HG02759 (cell line): ENCODE data around the gene AK3.
"Not testable (repeated sequence)": the region's sequence is repeated elsewhere in the genome, so short reads cannot be mapped to it uniquely, and the experiment has no call there.

Source experiments
- ATAC-seq: cut with Tn5 transposase; IDR thresholded peaks from one replicate; pipeline ENCODE4 v1.9.1; 2021; ENCODE audit warnings: mild to moderate bottlenecking, moderate library complexity; ENCODE audit not compliant: unreplicated experiment

The AK3 gene

DNA sequence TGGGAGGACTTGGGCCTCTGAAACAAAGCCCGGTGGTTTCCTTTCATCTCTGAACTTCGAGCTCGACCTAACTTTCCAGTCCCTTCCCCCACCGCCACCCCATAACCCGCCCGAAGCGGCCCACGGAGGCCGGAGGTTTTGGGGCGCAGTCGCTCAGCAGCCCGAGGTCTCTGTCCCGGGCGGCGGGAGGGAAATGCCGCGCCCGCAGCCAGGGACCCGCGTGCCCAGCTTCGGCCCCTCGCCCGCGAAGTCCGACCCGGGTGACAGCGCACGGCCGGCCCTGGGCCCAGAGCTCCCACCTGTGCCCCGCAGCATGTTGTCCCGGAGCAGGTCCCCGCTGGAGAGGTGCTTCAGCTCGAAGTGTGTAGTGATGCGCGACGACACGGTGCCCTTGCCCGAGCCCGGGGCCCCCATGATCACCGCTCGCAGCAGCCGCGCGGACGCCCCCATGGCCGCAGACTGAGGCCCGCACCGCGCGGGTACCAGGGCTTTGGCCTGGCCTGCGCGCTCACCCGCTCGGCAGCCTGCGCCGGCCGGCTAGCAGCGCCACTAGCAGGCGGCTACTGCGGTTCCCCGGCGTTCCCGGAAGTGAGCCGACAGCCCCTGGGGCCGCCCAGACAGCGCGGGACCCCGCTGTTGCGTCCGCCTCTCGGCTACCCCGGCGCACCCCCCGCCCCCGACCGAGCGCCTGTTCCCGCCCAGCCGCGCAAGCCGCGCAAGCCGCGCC lies at the start of gene AK3:
TSS of gene AK3 (minus strand) at position 565 of the 727 bp plus-strand sequence. CDS start at position 450, 115 bp downstream.
- peak; percentile 93 for ATAC-seq

DNA sequence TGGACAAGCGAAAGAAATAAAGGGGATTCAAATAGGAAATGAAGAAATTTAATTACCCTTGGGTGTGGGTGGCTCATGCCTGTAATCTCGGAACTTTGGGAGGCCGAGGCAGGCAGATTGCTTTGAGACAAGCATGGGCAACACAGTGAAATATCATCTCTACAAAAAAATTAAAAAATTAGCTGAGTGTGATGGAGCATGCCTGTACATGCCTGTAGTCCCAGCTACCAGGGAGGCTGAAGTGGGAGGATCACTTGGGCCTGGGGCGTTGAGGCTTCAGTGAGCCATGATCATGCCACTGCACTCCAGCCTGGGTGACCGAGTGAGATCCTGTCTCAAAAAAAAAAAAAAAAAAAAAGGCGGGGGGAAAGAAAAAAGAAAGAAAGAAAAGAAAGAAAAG lies 47.7 kb upstream of the AK3 start:
- no peak for ATAC-seq

DNA sequence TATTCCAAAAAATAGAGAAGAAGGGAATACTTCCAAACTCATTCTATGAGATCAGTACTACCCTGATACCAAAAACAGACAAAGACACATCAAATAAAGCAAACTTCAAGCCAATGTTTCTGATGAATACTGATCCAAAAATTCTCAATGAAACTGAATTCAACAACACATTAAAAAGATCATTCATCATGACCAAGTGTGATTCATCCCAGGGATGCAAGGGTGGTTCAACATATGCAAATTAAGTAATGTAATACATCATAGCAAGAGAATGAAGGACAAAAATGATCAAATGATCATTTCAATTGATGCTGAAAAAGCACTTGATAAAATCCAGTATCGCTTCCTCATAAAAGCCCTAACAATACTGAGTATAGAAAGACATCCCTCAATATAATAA lies 46.9 kb upstream of the AK3 start:
- no peak for ATAC-seq

DNA sequence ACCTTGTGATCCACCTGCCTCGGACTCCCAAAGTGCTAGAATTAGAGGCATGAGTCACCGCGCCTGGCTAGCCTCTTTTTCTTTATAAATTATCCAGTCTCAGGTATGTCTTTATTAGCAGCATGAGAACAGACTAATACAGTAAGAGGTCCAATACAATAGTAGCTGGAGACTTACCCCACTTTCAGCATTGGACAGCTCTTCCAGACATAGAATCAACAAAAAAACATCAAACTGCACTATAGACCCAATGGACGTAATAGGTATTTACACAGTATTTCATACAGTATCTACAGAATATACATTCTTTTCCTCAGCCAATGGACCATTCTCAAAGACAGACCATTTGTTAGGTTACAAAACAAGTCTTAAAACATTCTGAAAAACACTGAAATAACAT lies 45.6 kb upstream of the AK3 start:
- ATAC-seq: no peak

DNA sequence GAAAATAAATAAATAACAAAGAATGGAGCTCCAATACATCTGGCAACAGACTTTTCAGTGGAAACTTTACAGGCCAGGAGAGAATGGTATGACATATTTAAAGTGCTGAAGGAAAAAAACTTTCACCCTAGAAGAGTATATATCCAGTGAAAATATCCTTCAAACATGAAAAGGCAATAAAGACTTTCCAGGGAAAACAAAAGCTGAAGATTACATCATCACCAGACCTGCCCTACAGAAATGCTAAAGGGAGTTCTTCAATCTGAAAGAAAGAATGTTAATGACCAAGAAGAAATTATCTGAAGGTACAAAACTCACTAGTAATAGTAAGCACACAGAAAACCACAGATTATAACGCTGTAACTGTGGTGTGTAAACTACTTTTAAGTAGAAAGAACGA lies 43.4 kb upstream of the AK3 start:
- no peak for ATAC-seq

DNA sequence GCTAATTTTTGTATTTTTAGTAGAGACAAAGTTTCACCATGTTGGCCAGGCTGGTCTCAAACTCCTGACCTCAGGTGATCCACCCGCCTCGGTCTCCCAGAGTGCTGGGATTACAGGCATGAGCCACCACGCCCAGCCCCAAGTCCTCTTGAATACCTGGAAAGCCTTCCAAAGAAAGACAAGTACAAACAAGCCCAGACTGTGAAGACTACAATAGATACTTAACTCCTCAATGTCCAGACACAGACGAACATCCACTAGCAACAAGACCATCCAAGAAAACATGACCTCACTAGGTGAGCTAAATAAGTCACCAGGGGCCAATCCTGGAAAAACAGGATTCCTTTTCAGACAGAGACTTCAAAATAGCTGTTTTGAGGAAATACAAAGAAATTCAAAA lies 42.2 kb upstream of the AK3 start:
- not testable (repeated sequence) for ATAC-seq

DNA sequence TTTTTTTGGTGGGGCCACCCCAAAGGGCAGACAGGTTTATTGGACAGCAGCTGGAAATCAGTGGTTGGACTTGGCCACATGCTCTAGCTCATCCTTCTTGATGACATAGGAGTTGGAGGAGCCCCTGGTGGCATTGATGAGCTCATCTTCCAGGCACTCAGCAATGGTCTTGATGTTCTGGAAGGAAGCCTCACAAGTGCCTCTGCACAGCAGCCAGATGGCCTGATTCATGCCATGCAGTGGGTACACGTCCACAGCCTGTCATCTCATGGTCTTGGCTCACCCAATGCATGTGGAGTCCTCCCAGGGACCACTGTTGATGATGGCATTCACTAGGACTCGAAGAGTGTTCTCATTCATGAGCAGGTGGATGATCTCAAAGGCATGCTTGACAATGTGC lies 40.4 kb upstream of the AK3 start:
- ATAC-seq: no peak

DNA sequence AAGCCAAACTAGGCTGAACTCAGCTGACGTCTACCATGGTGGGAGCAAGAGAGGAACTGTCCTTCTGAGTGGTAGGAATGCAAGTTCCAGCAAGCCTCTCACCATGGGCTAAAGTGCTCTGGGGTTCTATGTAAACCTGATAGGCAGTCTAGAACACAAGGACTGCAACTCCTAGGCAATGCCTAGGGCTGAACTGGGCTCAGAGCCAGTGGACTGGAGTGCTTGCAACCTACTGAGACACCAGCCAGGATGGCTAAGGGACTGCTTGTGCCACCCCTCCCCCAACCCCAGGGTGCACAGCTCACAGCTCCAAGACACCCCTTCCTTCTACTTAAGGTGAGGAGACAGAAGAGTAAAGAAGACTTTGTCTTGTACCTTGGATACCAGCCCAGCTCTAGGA lies 39.6 kb upstream of the AK3 start:
- no peak for ATAC-seq

DNA sequence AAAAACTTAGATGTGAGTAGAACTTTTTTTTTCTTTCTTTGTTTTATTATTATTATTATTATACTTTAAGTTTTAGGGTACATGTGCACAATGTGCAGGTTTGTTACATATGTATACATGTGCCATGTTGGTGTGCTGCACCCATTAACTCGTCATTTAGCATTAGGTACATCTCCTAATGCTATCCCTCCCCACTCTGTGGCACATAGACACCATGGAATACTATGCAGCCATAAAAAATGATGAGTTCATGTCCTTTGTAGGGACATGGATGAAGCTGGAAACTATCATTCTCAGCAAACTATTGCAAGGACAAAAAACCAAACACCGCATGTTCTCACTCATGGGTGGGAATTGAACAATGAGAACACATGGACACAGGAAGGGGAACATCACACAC lies 34.0 kb upstream of the AK3 start:
- ATAC-seq: not testable (repeated sequence)

DNA sequence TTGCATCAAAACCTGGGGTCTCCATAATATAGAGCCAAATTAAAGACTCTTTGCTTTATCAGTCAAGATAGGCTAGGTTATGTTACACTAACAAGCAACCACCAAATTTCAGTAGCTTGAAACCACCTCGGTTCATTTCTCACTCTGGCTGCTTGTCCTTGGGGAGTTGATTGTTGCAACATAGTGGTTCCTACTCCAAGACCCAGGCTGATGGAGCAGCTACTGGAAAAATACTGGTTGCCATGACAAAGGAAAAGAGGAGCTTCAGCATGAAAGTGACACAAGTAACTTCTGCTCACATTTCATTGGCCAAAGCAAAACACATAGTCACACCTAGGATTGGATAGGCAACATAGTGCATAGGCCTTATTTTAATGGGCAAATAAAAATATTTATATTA lies 33.2 kb upstream of the AK3 start:
- no peak for ATAC-seq

DNA sequence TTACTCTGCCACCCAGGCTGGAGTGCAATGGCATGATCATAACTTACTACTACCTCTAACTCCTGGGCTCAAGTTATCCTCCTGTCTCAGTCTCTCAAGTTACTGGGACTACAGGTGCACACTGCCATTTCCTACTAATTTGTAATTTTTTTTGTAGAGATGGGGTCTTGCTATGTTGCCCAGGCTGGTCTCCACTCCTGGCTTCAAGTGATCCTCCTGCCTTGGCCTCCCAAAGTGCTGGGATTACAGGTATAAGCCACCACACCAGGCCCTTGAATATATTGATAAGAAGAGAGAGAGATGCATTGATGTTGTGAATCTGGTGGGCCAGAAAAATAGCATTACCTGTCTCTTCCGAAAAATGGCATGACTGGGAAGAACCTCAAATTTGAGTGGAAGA lies 30.8 kb upstream of the AK3 start:
- ATAC-seq: no peak

DNA sequence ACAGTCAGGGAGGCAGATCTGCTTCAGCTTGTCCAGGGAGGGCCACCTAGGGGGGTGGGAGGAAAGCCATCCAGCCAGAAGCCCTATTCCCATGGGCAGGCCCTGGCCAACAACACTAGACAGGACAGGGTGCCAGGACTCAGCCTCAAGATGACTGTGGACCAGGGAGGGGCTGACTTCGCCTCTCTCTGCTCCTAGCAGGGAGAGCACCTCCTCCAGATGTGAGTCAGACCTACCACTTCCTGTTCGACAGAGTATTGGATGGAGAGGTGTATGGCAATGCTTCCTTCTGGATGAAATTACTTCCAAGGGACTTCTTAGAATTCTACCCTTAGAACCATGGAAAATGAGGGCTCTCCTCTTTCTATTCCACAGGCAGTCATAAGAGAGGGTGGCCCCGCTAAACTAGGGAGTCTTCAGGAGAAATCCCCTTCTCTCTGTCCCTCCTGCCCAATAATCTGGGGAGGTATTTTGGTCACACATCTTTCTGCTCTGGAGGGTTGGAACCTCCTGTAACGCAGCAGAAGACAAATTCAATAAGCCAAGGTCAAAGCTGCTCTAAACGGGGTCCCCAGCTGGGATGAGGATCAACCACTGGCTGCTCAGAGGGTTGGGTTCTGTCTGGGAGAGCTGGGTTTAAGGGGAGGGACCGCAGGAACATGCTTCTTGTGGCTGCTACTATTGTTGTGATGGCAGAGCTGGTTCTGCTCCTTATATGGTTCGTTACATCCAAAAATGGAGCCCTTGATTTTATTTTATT lies 28.5 kb upstream of the AK3 start:
- ATAC-seq: no peak

DNA sequence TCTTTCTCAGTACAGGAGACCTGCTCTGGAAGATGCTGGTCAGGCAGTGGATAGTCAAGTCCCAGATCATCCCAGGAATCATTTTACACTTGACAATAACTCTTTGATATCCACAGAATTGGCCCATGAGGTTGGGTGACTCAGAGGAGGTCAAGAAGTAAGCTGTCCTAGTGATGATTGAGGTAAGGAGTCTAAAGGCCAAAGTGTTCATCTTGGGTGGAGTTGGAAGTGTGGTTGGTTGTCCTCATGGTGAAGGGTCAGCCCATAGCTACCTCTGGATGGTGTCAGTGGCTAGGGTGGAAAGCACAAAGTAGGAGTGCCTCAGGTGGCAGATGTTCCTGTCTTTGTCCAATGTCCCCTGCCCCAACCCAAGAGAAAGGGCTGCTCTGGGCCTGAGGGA lies 27.7 kb upstream of the AK3 start:
- ATAC-seq: no peak

DNA sequence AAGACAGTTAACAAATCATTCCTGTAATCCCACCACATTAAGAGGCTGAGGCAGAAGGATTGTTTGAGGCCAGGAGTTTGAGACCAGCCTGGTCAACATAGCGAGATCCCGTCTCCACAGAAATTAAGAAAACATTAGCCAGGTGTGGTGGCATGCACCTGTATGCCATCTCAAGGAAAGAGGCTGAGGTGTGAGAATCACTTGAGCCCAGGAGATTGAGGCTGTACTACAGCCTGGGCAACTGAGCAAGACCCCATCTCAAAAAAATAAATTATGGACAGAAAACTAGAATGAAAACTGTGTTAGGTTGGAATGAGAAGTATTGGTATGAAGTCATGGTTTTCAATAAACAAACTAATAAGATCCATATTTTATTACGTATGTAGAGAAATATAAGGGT lies 23.0 kb upstream of the AK3 start:
- no peak for ATAC-seq

DNA sequence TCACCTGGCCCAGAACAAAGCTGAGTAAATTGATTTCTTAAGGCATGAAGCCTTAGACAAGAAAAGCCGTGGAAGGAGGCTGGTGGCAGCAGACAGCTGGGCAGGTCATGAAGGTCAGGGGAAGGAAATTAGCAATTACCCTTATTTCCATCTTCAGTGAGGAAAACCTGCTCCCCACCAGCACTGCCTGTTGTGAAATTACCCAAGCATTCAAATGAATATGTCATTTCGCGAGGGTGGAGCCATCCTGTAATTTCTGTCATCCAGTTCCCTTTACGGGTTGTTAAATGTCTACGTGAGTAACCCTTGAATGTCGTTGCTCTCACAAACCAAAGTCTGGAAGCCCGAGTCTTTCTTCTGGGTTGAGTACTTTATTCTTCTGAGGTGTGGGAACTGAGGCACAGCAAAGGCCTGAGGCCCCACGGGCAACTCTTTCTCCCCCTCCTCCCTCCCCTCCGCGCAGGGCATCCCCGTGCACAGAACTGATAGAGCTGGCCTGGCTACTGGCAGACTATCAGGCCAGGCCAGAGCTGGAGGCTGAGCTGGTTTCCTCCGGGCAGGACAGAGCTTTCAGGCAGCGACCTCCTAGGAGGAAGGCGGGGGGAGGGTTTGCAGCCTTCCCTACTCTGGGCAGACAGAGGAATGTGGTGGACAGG lies 22.0 kb upstream of the AK3 start:
- ATAC-seq: peak; percentile 21

DNA sequence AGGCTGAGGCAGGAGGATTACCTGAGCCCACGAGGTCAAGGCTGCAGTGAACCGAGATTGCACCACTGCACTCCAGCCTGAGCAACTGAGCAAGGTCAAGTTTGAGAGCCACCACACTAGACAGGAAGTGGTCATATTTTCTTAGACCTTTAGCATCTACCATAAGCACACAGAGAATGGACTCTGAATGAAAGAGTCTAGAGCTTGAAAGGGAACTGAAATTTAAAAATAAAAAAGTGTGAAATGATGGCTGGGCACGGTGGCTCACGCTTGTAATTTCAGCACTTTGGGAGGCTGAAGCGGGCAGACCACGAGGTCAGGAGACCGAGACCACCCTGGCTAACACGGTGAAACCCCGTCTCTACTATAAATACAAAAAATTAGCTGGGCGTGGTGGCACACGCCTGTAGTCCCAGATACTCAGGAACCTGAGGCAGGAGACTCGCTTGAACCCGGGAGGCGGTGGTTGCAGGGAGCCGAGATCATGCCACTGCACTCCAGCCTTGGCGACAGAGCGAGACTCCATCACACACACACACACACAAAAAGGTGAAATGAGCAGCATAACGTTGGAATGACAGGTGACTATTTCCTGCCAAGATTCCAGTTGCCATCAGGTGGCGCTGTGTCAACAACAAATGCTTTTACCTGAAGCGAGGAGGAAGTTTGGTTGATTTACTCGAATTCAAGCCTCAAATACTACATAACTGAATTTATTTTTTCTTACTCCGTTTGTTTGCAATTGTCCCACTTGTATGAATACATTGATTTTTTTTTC lies 21.3 kb upstream of the AK3 start:
- peak; percentile 84 for ATAC-seq

DNA sequence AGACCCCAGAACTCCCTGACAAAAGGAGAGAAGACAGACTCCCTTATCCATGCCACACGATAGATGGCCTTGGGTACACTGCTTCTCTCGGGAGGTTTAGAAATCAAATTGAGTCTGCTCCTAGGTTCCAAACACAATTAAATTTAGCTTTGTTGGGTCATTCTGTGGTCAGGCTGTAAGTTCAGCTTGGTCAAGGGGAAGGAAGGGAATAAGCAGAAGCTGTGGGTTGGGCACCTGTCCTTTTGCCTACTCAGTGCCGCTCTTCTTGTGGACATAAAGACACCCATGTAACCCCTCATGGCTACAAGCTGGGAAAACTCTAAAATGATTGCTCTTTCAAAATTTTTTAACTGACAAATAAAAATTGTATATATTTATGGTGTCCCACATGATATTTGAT lies 19.1 kb upstream of the AK3 start:
- no peak for ATAC-seq

DNA sequence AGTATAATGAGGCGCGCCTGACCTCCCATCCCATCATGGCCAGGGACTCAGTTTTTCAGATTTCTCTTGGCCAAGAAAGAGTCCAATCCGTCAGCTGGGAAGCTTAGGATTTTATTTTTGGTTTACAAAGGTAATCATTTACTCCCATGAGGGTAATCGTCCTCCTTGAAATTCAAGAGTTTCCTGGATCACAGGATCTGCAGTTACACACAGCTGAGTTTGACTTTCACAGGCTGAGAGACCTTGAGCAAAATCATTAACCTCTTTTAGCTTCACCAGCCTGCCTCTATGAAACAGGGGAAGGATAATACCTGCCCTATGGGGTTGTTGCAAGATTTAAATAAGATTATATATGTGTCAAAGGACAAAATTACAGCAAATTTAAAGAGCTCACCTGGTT lies 15.4 kb upstream of the AK3 start:
- no peak for ATAC-seq

DNA sequence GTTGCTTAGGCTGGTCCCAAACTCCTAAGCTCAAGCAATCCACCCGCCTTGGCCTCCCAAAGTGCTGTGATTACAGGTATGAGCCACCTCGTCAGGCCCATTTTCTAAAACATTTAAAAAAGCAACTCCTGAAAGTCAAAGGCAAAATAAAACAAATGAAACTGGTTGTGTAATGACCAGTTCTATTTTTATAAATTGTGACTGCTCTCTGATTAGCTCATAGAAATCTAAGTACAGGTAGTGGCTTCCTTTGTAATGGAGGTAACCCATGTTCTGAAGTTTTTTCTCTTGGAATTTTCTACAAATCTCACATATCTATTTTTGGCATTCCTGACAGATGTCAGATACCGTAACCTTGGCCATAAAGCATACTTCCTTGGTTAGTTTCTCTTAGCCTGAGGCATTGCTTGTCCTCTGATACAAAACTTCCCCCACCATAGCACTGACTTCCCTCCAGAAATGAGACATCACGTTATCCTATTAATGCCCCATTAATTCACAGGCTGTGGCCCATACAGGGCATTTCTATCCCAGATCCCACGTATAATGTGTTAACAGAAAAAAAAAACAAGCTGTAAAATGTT lies 14.1 kb upstream of the AK3 start:
- ATAC-seq: no peak

DNA sequence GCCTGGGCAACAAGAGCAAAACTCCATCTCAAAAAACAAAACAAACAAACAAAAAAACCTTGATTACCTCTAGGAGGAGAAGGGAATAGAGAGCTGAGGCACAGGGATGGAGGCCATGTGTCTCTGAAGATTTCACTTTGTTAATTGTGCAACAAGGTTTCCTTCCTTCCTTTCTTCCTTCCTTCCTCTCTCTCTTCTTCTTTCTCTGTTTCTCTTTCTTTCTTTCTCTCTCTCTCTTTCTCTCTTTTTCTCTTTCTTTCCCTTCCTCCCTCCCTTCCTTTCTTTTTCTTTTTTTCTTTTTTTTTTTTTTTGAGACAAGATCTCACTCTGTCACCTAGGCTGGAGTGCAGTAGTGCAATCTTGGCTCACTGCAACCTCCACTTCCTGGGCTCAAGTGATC lies 13.5 kb upstream of the AK3 start:
- ATAC-seq: not testable (repeated sequence)
